Measurements from ENCODE around the gene TPCN1. TPM values are rescaled to one million over a fixed set of nuclear protein-coding genes. Genes with fewer than 3 reads are reported as not detected.

The TPCN1 gene
- total RNA-seq, 1 donor from 2014 or later: 39.5 TPM

GRCh38 chr12:113248842-113249435 lies 27.7 kb downstream of the TPCN1 start:
- intact Hi-C loops (cut with DNase I): no loop called here

GRCh38 chr12:113249546-113249945 lies 28.3 kb downstream of the TPCN1 start:
- H3K9me3 ChIP-seq: no peaks in the 10 kb centered on the region
- no peak for TF ChIP-seq POLR2A (IDR thresholded peaks at IDR 0.05)
- TF ChIP-seq CTCF (IDR thresholded peaks at IDR 0.05): no peak
- no peak for TF ChIP-seq POLR2AphosphoS5 (IDR thresholded peaks at IDR 0.05; ENCODE audit: insufficient read depth in 1 of 2, low read depth in 1 of 2)
- no peak overlapping the region for H3K27ac ChIP-seq
- peaks cover 0 to 5% of the 10 kb centered on the region in 2 donors for H3K36me3 ChIP-seq
- H3K4me3 ChIP-seq: no peak overlapping the region
- DNase-seq (ENCODE audit: extremely low spot score in 2 of 2): no peak
- peaks cover 33% of the 10 kb centered on the region for H3K4me1 ChIP-seq
- H3K27me3 ChIP-seq: no peaks in the 10 kb centered on the region
- intact Hi-C loops (cut with DNase I): no loop called here

More at GRCh38 chr12:113248842-113249435, 27.7 kb downstream of the TPCN1 start:
- peaks cover 0 to 5% of the 10 kb centered on the region in 2 donors for H3K36me3 ChIP-seq
- TF ChIP-seq CTCF (IDR thresholded peaks at IDR 0.05) (no peak), POLR2A (IDR thresholded peaks at IDR 0.05) (no peak), POLR2AphosphoS5 (IDR thresholded peaks at IDR 0.05; ENCODE audit: insufficient read depth in 1 of 2, low read depth in 1 of 2) (no peak)
- H3K4me1 ChIP-seq: peaks cover 39% of the 10 kb centered on the region
- no peak overlapping the region for H3K27ac ChIP-seq
- no peaks in the 10 kb centered on the region for H3K9me3 ChIP-seq
- H3K27me3 ChIP-seq: no peaks in the 10 kb centered on the region
- DNase-seq (ENCODE audit: extremely low spot score in 2 of 2): no peak
- no peak overlapping the region for H3K4me3 ChIP-seq

- H3K27me3 ChIP-seq: no peaks in the 10 kb centered on the region
- H3K4me3 ChIP-seq: no peak overlapping the region
- H3K4me1 ChIP-seq: peaks cover 28% of the 10 kb centered on the region
- no peaks in the 10 kb centered on the region for H3K9me3 ChIP-seq
- no peak for DNase-seq (ENCODE audit: extremely low spot score in 2 of 2)
- no peak overlapping the region for H3K27ac ChIP-seq
- intact Hi-C loops (cut with DNase I): no loop called here
- no peak for TF ChIP-seq POLR2AphosphoS5 (IDR thresholded peaks at IDR 0.05; ENCODE audit: insufficient read depth in 1 of 2, low read depth in 1 of 2)
- TF ChIP-seq CTCF (IDR thresholded peaks at IDR 0.05): no peak
- TF ChIP-seq POLR2A (IDR thresholded peaks at IDR 0.05): no peak
- H3K36me3 ChIP-seq: peaks cover 0 to 5% of the 10 kb centered on the region in 2 donors
These were observed 28.8 kb downstream of the TPCN1 start for GRCh38 chr12:113250045-113250444.

- DNase-seq (ENCODE audit: extremely low spot score in 2 of 2): no peak
- TF ChIP-seq POLR2AphosphoS5 (IDR thresholded peaks at IDR 0.05; ENCODE audit: insufficient read depth in 1 of 2, low read depth in 1 of 2) (no peak), CTCF (IDR thresholded peaks at IDR 0.05) (no peak), POLR2A (IDR thresholded peaks at IDR 0.05) (no peak)
- no peak overlapping the region for H3K27ac ChIP-seq
- H3K4me1 ChIP-seq: peaks cover 14% of the 10 kb centered on the region
- H3K36me3 ChIP-seq: peaks cover 0 to 5% of the 10 kb centered on the region in 2 donors
- no peak overlapping the region for H3K4me3 ChIP-seq
- no peaks in the 10 kb centered on the region for H3K27me3 ChIP-seq
- no peaks in the 10 kb centered on the region for H3K9me3 ChIP-seq
- intact Hi-C loops (cut with DNase I): no loop called here
These were observed 30.3 kb downstream of the TPCN1 start for GRCh38 chr12:113251404-113252070.

- H3K4me3 ChIP-seq: no peak overlapping the region
- H3K27ac ChIP-seq: no peak overlapping the region
- H3K27me3 ChIP-seq: no peaks in the 10 kb centered on the region
- peaks cover 0 to 5% of the 10 kb centered on the region in 2 donors for H3K36me3 ChIP-seq
- peaks cover 4% of the 10 kb centered on the region for H3K4me1 ChIP-seq
- H3K9me3 ChIP-seq: no peaks in the 10 kb centered on the region
- DNase-seq (ENCODE audit: extremely low spot score in 2 of 2): no peak
- TF ChIP-seq POLR2AphosphoS5 (IDR thresholded peaks at IDR 0.05; ENCODE audit: insufficient read depth in 1 of 2, low read depth in 1 of 2) (no peak), CTCF (IDR thresholded peaks at IDR 0.05) (no peak), POLR2A (IDR thresholded peaks at IDR 0.05) (no peak)
- intact Hi-C loops (cut with DNase I): no loop called here
These were observed 31.2 kb downstream of the TPCN1 start for GRCh38 chr12:113252494-113252893.
